ENCODE measurements around the gene KCTD10. TPM values are rescaled to one million over a fixed set of nuclear protein-coding genes. Genes with fewer than 3 reads are reported as not detected.

The KCTD10 gene
- total RNA-seq, 1 experiment from 2014 or later = 71.3 TPM

DNA sequence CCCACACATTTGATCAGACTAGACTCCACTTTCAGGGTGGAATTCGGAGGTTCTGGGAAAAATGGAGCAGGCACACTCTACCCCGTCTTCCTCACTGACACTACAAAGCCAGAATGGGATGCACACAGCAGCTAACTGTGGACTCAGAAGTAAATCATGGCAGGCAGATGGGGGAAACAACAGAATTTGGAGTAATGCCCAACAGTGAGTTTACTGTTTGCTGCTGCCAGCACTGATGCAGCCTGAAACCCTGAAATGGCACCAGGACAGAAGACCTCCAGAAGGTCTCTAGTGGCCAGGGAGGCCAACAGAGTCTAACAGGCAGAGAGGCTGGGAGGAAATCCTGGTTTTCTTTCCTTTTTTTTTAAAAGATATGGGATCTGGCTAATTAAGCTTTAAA lies 24.6 kb downstream of the KCTD10 start:
- 0 out of 7 replicates have a peak overlapping the region, but pooled peaks of 1 of the 3 experiments have one; percentile 23 for H3K27ac Mint-ChIP-seq
- Histone ChIP-seq H3K56ac (ENCODE audit: insufficient read length, low read depth, low read length) (no peak overlapping the region), H3K79me1 (ENCODE audit: insufficient read depth, low read depth, low read length, poor library complexity, severe bottlenecking) (no peaks in the 10 kb centered on the region), H2BK15ac (ENCODE audit: low read depth, low read length) (no peak overlapping the region), H4K5ac (ENCODE audit: insufficient read length, low read depth, low read length) (no peak overlapping the region), H3K4me1 (ENCODE audit: insufficient read depth, low read length) (no peaks in the 10 kb centered on the region), H3K9me3 (ENCODE audit: control insufficient read depth, low read depth, low read length) (no peaks in the 10 kb centered on the region), H3K23ac (ENCODE audit: insufficient read length, low read depth, low read length) (no peak overlapping the region), H3K18ac (ENCODE audit: insufficient read length, low read depth, low read length) (no peak overlapping the region), H3K9ac (ENCODE audit: extremely low read depth, insufficient read length, low read length) (no peak overlapping the region), H3K4ac (ENCODE audit: low read depth, low read length) (no peak overlapping the region), H2AK5ac (ENCODE audit: insufficient read length, low read length) (no peak overlapping the region), H4K8ac (replicated peaks; ENCODE audit: insufficient read length, low read depth, low read length) (no peak overlapping the region), H3K79me2 (ENCODE audit: insufficient read depth, low read length) (no peaks in the 10 kb centered on the region), H2BK120ac (ENCODE audit: low read depth, low read length, poor library complexity, severe bottlenecking) (no peak overlapping the region), H3K14ac (ENCODE audit: insufficient read depth, low read length) (no peak overlapping the region), H4K91ac (ENCODE audit: insufficient read length, low read depth, low read length) (no peak overlapping the region), H2BK20ac (ENCODE audit: low read depth, low read length, poor library complexity, severe bottlenecking) (no peak overlapping the region), H3K4me2 (ENCODE audit: insufficient read depth, insufficient read length, low read length) (no peak overlapping the region), H2AFZ (ENCODE audit: low read length) (no peak overlapping the region), H2BK5ac (ENCODE audit: insufficient read length, low read length) (no peak overlapping the region), H4K20me1 (ENCODE audit: control insufficient read depth, insufficient read depth, insufficient read length) (no peaks in the 10 kb centered on the region), H3K23me2 (ENCODE audit: insufficient read length, low read depth, low read length, poor library complexity, severe bottlenecking) (no peaks in the 10 kb centered on the region), H3K27me3 (ENCODE audit: insufficient read depth, low read length) (no peaks in the 10 kb centered on the region), H2BK12ac (ENCODE audit: insufficient read length, low read depth, low read length) (no peak overlapping the region), H3K27ac (ENCODE audit: insufficient read length, low read depth, low read length) (no peak overlapping the region), H3T11ph (ENCODE audit: low read length) (no peak overlapping the region)
- peaks cover 6% of the 10 kb centered on the region in 2 experiments for H3K4me1 Mint-ChIP-seq
- H3K4me3 Mint-ChIP-seq = no peak overlapping the region
- peaks cover 51 to 97% (median 78%) of the 10 kb centered on the region in 3 experiments; a peak in 6 of 7 replicates for H3K36me3 Mint-ChIP-seq (ENCODE audit: insufficient read depth in 1 of 3, low read depth in 3 of 3)
- WGBS (ENCODE audit: extremely low coverage, insufficient read length, low lambda C conversion rate) = no CpG with 5 or more reads among the region's 2 CpGs
- DNase-seq = no peak
- TF ChIP-seq, protein P1, sequence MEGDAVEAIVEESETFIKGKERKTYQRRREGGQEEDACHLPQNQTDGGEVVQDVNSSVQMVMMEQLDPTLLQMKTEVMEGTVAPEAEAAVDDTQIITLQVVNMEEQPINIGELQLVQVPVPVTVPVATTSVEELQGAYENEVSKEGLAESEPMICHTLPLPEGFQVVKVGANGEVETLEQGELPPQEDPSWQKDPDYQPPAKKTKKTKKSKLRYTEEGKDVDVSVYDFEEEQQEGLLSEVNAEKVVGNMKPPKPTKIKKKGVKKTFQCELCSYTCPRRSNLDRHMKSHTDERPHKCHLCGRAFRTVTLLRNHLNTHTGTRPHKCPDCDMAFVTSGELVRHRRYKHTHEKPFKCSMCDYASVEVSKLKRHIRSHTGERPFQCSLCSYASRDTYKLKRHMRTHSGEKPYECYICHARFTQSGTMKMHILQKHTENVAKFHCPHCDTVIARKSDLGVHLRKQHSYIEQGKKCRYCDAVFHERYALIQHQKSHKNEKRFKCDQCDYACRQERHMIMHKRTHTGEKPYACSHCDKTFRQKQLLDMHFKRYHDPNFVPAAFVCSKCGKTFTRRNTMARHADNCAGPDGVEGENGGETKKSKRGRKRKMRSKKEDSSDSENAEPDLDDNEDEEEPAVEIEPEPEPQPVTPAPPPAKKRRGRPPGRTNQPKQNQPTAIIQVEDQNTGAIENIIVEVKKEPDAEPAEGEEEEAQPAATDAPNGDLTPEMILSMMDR (conservative IDR thresholded peaks at IDR 0.05) = no peak
- no peaks in the 10 kb centered on the region for H3K9me3 Mint-ChIP-seq
- no peaks in the 10 kb centered on the region for H3K27me3 Mint-ChIP-seq (ENCODE audit: low read depth)
